ENCODE results near the gene MB21D2.

Gene MB21D2

GRCh38 chr3:192890347-192891335 is 27.0 kb downstream of the MB21D2 start:
- no peak for TF ChIP-seq CTCF (IDR thresholded peaks at IDR 0.05)
- Histone ChIP-seq H3K4me3 (no peak overlapping the region), H3K9me3 (no peaks in the 10 kb centered on the region), H3K4me1 (peaks cover 0 to 34% (median 20%) of the 10 kb centered on the region in 4 donors), H3K27me3 (no peaks in the 10 kb centered on the region), H3K27ac (no peak overlapping the region), H3K36me3 (no peaks in the 10 kb centered on the region)
- DNase-seq, result no peak
- intact Hi-C loops (cut with DNase I; ENCODE audit: low total_unique reads), result no loop called here

- peak overlapping the region in 1 of 2 donors; percentile 3 for H3K27ac ChIP-seq
Measured at GRCh38 chr3:192889679-192890078, 28.0 kb downstream of the MB21D2 start.

GRCh38 chr3:192888190-192888589 is 29.5 kb downstream of the MB21D2 start:
- no peaks in the 10 kb centered on the region for H3K9me3 ChIP-seq
- intact Hi-C loops (cut with DNase I; ENCODE audit: low total_unique reads), result no loop called here
- no peak for DNase-seq
- H3K27me3 ChIP-seq, result no peaks in the 10 kb centered on the region
- H3K4me3 ChIP-seq, result no peak overlapping the region
- peaks cover 0 to 34% (median 20%) of the 10 kb centered on the region in 4 donors for H3K4me1 ChIP-seq
- no peak overlapping the region for H3K27ac ChIP-seq
- TF ChIP-seq CTCF (IDR thresholded peaks at IDR 0.05), result no peak
- H3K36me3 ChIP-seq, result no peaks in the 10 kb centered on the region

More at GRCh38 chr3:192889679-192890078, 28.0 kb downstream of the MB21D2 start:
- Histone ChIP-seq H3K36me3 (no peaks in the 10 kb centered on the region), H3K9me3 (no peaks in the 10 kb centered on the region), H3K4me1 (peaks cover 0 to 34% (median 20%) of the 10 kb centered on the region in 4 donors), H3K4me3 (no peak overlapping the region), H3K27me3 (no peaks in the 10 kb centered on the region)
- intact Hi-C loops (cut with DNase I; ENCODE audit: low total_unique reads), result no loop called here
- TF ChIP-seq CTCF (IDR thresholded peaks at IDR 0.05), result no peak
- no peak for DNase-seq

GRCh38 chr3:192887701-192888100 is 30.0 kb downstream of the MB21D2 start:
- intact Hi-C loops (cut with DNase I; ENCODE audit: low total_unique reads), result no loop called here
- Histone ChIP-seq H3K4me3 (no peak overlapping the region), H3K36me3 (no peaks in the 10 kb centered on the region), H3K27ac (no peak overlapping the region), H3K4me1 (peaks cover 0 to 32% (median 18%) of the 10 kb centered on the region in 4 donors), H3K27me3 (no peaks in the 10 kb centered on the region), H3K9me3 (no peaks in the 10 kb centered on the region)
- no peak for DNase-seq
- no peak for TF ChIP-seq CTCF (IDR thresholded peaks at IDR 0.05)

GRCh38 chr3:192887047-192887446 is 30.6 kb downstream of the MB21D2 start:
- no peak overlapping the region for H3K27ac ChIP-seq
- peaks cover 0 to 29% (median 14%) of the 10 kb centered on the region in 4 donors for H3K4me1 ChIP-seq
- intact Hi-C loops (cut with DNase I; ENCODE audit: low total_unique reads), result no loop called here
- no peaks in the 10 kb centered on the region for H3K27me3 ChIP-seq
- no peak for DNase-seq
- no peaks in the 10 kb centered on the region for H3K36me3 ChIP-seq
- TF ChIP-seq CTCF (IDR thresholded peaks at IDR 0.05), result no peak
- no peaks in the 10 kb centered on the region for H3K9me3 ChIP-seq
- H3K4me3 ChIP-seq, result no peak overlapping the region

All from tibial artery (tissue), 4 donors.